Activated CD8-positive, alpha-beta memory T cell treated with anti-CD3 and anti-CD28 coated beads, Interleukin-2, amount 50 U/mL, for 1 hour (primary cell): Measurements from ENCODE around the gene KIF26A.
"Not testable (repeated sequence)": the region's sequence is repeated elsewhere in the genome, so short reads cannot be mapped to it uniquely, and the experiment has no call there.

Source experiments
- DNase-seq: peaks from one replicate; pipeline ENCODE4 v3.0.0-alpha.2; 2020; ENCODE audit errors: extremely low read depth

Gene KIF26A

GRCh38 chr14:104222396-104223036 lies 84.1 kb downstream of the KIF26A start:
- no peak for DNase-seq

DNA sequence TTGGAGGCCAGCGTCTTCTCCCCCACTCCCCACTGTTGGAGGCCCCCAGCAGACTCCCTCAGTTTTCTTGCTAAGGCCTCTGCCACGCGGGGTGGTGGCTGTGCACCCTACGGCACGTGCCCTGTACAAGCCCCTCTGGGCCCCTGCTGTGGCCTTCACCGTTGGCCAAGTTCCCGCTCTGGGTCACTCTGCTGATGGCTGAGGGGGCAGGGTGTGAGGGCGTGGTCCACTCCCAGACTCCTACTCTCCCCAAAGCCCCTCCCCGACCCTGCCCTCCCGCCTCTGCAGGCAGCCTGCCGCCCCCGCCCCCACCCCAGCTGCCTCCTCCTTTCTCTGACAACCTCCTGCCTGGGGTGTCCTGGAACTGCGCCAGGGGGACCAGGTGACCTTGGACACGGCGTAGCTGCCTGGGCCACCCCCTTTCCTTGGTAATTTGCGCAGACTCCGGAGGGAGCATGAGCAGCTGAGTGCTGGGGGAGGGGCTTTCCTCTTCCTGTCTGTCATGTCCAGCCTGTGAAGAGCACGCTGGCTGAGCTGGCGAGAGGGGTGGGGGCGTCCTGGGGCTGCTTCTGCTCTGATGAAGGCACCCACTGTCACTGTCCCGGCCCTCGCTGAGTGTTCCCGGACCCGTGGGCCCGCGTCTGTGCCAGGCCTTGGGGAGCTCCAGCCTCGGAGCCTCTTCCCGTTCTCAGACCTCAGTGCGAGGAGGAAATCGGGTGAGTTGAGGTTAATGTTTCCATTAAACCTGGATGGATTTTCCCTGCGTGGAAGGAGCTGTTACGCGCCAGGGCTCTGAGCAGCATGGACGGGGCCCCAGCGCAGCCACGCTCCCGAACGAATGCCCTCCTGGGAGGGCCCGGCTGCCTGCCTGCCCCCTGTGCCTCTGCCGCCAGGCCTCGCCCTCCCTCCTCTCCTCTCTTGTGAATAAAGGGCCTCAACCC lies 85.0 kb downstream of the KIF26A start:
- no peak for DNase-seq

- DNase-seq, result no peak
Observed at GRCh38 chr14:104224131-104224505, 85.7 kb downstream of the KIF26A start.

DNA sequence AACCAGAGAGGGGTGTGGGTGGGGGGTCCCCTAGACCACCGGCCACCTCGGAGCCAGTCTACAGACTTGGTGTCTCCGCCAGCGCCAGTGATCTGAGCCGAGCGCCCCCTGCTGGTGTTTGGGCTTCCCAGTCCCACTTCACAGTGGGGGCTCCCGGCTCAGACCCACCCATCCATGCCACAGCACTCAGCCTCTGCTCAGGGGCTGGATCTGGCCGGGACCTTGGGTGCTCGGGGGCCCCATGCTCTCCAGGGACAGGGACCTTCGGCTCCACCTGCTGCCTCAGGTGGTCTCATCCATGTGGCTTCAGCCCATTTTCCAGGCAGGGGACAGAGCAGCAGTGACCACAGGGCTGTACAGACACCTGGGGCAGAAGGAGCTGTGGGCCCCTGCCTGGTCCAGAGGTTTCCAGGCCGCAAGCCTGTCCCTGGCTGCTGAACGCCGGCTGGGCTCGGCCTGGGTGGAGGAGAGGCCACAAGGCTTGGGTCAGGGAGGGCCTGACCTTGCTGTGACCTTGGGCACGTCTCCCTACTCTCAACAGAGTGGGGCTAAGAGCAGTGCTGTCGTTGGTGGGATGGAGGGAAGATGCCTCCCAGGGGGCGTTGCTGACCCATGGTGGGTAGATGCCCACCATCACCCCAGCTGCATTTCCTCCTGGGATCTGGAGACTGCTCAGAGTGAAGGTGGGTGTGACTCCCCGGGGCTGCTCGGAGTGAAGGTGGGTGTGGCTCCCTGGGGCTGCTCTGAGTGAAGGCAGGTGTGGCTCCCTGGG lies 86.3 kb downstream of the KIF26A start:
- DNase-seq, result no peak

- DNase-seq, result not testable (repeated sequence)
Observed at GRCh38 chr14:104225278-104226190, 87.1 kb downstream of the KIF26A start.

DNA sequence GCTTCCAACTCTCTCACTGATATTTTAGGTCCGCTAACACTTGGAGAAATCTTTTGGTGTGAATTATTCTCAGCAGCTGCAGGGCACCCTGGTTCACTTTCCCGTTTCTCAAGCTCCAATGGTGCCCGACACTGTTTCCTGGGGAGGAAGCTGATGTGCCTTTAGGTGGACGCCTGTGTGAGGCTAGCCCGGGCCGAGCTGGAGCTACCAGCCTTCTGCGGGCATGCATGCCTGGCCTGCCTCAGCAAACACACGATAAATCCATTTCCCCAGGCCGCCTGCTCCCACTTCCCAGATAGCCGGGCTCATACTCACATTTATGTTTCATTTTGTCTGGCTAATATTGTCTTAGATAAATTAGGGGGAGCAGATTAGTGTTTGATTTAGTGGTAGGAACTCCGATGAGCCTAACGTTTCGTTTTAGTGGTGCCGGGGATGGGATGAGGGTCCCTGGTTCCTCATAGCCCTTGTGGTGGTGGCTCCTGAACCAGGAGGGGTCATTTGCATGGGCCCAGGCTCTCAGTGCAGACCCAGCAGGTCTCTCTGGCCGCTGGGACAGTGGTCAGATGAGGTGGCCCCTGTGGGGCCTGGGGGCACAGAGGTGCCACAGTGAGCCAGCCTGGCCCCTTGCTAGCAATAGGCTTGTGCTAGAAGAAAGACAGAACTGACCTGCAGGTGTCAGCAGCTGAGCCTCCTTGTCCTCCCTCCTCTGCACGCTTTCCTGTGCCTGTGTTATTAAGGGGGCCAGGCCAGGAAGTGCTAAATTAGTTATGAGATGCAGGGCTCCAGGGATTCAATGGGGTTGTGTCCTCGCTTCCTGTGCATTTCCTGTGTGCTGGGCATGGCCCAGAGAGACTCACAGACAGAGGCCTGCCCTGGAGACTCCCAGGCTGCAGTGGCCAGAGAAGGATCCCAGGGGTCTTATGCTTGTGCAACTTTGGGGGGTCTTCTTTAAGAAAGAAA lies 88.3 kb downstream of the KIF26A start:
- DNase-seq, result no peak

DNA sequence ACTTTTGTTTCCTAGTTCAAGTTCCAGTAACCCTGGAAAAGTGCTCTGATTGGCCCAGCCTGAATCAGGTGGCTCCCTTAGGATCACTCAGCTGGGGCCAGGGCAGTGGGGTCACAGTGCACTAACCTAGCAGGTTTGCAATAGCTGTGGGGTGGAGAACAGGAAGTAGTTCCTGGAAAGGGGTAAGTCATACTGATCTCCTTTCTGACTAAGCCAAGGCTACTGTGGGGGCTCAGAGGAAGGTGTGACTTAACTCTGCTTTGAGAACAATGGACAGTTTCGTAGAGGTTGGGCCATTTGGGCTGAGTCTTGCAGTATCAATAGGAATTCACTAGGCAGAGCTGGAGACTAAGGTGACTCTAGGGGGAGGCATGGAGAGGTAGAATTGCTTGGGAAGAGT lies 89.4 kb downstream of the KIF26A start:
- DNase-seq, result no peak

DNA sequence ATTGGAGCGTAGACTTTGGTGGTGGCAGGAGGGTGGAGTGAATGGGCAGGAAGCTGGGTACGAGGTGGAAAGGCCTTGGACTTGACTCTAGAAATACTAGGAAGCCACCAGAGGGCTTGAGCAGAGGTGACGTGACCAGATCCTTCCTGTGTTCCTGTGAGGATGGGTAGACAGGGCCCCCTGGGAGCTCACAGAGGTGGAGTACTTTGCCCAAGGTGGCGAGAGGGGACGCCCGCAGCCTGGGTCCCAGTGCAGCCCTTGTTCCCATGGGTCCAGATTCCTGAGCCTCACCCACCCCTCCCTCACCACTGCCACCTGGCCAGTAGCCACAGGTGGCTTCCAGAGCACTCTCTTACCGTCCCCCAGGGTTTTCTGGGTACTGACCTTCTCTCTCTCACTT lies 89.8 kb downstream of the KIF26A start:
- DNase-seq, result no peak

GRCh38 chr14:104228716-104229533 lies 90.5 kb downstream of the KIF26A start:
- DNase-seq, result no peak

DNA sequence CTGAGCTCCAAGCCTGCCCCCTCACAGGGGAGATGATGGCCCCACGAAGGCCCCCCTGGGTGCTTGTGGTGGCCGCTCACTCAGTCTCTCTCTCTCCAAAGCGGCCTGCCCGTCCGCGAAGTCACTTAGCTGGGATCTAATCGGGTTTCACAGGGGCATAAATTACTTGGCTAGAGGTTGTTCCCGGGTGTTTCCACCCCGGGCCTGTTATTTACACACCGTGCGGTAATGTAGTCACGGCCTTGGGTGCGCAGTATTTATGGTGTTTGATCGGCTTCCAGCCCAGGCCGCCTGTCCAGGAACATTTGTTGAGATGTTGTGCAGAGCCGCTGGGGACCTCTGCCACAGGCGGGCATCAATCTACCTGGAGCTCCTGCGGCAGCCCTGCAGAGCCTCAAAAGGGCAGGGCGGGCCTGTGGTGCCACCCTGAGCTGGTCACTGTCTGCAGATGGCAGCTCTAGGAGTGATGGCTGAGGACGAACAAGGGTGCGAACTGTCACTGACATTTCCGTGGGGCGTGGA lies 91.2 kb downstream of the KIF26A start:
- DNase-seq, result no peak

- no peak for DNase-seq
Observed at GRCh38 chr14:104230119-104230815, 91.9 kb downstream of the KIF26A start.
